Ovary (tissue), 9 donors: ENCODE measurements around the gene DDX24. TPM values are rescaled to one million over a fixed set of nuclear protein-coding genes. Genes with fewer than 3 reads are reported as not detected.
A peak's percentile ranks its signal among the peaks of the same experiment; 100 is the strongest.

Source experiments
- DNase-seq, 5 donors: peaks; one replicate each; pipeline ENCODE4 v3.0.0-alpha.2; 2019 to 2020
- H3K27ac ChIP-seq, 2 donors: fragments of 200-600 bp; one replicate each; pipeline versions ENCODE4 v1.5.1 to v1.8.0; 2019 to 2022
- H3K27me3 ChIP-seq: fragments of 200-600 bp; one replicate; pipeline ENCODE4 v1.8.0; 2022
- H3K36me3 ChIP-seq: fragments of 200-600 bp; sonication (generic); one replicate; pipeline ENCODE4 v1.5.1; 2019
- H3K4me1 ChIP-seq: one replicate; pipeline ENCODE4 v1.8.1; 2013; ENCODE audit warnings: mild to moderate bottlenecking, moderate library complexity; ENCODE audit not compliant: insufficient read depth
- H3K4me3 ChIP-seq: fragments of 200-600 bp; sonication (generic); one replicate; pipeline ENCODE4 v1.5.1; 2017
- H3K9me3 ChIP-seq, 2 donors: fragments of 200-600 bp in 1 of 2; sonication (generic) in 1 of 2; one replicate each; pipeline versions ENCODE4 v1.5.1 to v1.8.1; 2013 to 2019; ENCODE audit warnings: mild to moderate bottlenecking in 1 of 2, moderate library complexity in 1 of 2
- EP300 ChIP-seq: sonication (generic); formaldehyde crosslinking; IDR thresholded peaks from one replicate; pipeline ENCODE4 v1.6.1; 2017; ENCODE audit warnings: antibody characterized with exemption
- POLR2A ChIP-seq: fragments of 450-650 bp; IDR thresholded peaks from one replicate; pipeline ENCODE4 v1.6.1; 2017; ENCODE audit warnings: antibody characterized with exemption, mild to moderate bottlenecking, moderate library complexity
- WGBS, 3 donors: extraction: QIAGEN DNeasy Blood & Tissue Kit in 1 of 3; methylation state at CpG; one replicate each; pipeline versions ENCODE4 v1.1.5 to v1.1.7; 2013 to 2017; 5-methylcytosine and 5-hydroxymethylcytosine counted together
- intact Hi-C, 4 donors: fragments of 100-400 bp; cut with DNase I; formaldehyde crosslinking; loops; one replicate each; pipeline versions ENCODE4 v1.11.0 to v1.15.1; 2022 to 2023
- polyA plus RNA-seq, 2 donors: library from polyadenylated mRNA; stranded (reverse); fragments of 200-250 nt in 1 of 2; fragments of 350-450 nt in 1 of 2; fragmentation: Illumina TruSeq in 1 of 2; extraction: RNeasy Lipid Tissue Mini Kit (QIAGEN cat#74804) in 1 of 2; gene quantifications; one replicate each; pipeline ENCODE4 v1.2.3, GENCODE V29; 2013 to 2014
- total RNA-seq, 7 donors: library from RNA; depleted of rRNA in 2 of 7; stranded (reverse); fragments of >200 nt in 2 of 7; fragmentation: NEBNext Ultra II Directional in 3 of 7; extraction: Animal tissue kit (Norgen Biotek cat#: 25700) in 3 of 7; gene quantifications; one replicate each; pipeline versions ENCODE4 v1.1.0 to v1.2.4, GENCODE V29; 2016 to 2023
- TF ChIP-seq, protein P1 (sequence below), 3 donors: fragments of 450-650 bp in 2 of 3; fragments of 200-600 bp in 1 of 3; IDR thresholded peaks; one replicate each; pipeline versions ENCODE4 v1.5.1 to v1.8.0; 2016 to 2022; ENCODE audit warnings: antibody characterized with exemption in 3 of 3, mild to moderate bottlenecking in 1 of 3
- donor health status: DM: no; HTN: no; CAD: no; lungs with moderate emphysema.
- donor health status: DM: no; HTN: no; CAD: no.
- donor health status: Bipolar disorder and iron deficiency.
- donor health status: DM: yes; HTN: yes; CAD: no.
- donor health status: DM: no; HTN: no; CAD: no.
- donor health status: DM: yes; HTN: yes; CAD: no.

Gene DDX24
- total and polyA plus RNA-seq, 9 donors, result 98.8 to 521 (median 233) TPM

DNA sequence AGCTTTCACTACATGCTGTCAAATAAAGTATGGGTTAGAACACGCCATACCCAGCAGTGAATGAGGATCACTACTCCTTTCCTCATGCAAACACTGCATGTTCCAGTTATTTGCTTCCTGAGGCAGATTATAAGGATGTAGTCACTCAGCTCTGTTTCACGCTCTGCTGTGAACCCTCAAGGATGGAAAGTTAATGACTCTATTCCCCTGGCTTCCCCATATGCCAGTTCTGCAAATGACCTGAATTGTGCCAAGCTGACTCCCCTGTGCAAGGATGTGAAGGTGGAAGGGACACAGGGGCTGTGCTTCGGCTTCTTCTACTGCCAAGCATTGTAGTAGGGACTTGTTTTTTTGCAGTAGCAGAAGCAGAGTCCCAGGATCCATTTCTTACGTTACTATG, 6.9 kb upstream of the DDX24 start:
- 76 to 97% (median 96%) methylated on average over 4 of the region's 4 CpGs for WGBS, 3 donors
- H3K9me3 ChIP-seq, result no peaks in the 10 kb centered on the region
- H3K4me1 ChIP-seq, result peaks cover 3% of the 10 kb centered on the region
- no peaks in the 10 kb centered on the region for H3K36me3 ChIP-seq
- intact Hi-C loops, result no loop called here
- TF ChIP-seq, protein P1, sequence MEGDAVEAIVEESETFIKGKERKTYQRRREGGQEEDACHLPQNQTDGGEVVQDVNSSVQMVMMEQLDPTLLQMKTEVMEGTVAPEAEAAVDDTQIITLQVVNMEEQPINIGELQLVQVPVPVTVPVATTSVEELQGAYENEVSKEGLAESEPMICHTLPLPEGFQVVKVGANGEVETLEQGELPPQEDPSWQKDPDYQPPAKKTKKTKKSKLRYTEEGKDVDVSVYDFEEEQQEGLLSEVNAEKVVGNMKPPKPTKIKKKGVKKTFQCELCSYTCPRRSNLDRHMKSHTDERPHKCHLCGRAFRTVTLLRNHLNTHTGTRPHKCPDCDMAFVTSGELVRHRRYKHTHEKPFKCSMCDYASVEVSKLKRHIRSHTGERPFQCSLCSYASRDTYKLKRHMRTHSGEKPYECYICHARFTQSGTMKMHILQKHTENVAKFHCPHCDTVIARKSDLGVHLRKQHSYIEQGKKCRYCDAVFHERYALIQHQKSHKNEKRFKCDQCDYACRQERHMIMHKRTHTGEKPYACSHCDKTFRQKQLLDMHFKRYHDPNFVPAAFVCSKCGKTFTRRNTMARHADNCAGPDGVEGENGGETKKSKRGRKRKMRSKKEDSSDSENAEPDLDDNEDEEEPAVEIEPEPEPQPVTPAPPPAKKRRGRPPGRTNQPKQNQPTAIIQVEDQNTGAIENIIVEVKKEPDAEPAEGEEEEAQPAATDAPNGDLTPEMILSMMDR (IDR thresholded peaks at IDR 0.05), result no peak
- TF ChIP-seq POLR2A (no peak), EP300 (no peak)
- DNase-seq, result no peak
- H3K4me3 ChIP-seq, result no peak overlapping the region
- no peak overlapping the region for H3K27ac ChIP-seq
- H3K27me3 ChIP-seq, result no peaks in the 10 kb centered on the region

DNA sequence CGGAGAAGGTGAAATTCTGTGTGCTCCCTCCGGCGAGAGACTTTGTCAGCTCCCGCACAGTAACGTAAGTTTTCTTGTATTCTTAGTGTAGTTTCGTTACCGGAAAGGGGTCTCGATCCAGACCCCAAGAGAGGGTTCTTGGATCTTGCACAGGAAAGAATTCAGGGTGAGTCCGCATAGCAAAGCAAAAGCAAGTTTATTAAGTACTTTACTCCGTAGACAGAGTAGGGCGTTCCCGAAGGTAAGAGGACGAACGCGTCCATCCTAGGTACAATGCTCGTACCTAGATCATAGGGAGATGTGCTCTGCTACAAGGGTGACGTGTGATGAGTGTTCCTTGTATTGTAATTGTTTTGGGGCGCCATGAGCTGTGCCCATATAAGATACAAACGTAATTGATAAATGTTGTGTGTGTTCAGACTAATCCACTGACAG, 401 bp upstream of the DDX24 start:
- intact Hi-C loops, result no loop called here
- 1% methylated on average over 19 of the region's 19 CpGs for WGBS, 3 donors
- peak overlapping the region; percentile 99 for H3K4me3 ChIP-seq

DNA sequence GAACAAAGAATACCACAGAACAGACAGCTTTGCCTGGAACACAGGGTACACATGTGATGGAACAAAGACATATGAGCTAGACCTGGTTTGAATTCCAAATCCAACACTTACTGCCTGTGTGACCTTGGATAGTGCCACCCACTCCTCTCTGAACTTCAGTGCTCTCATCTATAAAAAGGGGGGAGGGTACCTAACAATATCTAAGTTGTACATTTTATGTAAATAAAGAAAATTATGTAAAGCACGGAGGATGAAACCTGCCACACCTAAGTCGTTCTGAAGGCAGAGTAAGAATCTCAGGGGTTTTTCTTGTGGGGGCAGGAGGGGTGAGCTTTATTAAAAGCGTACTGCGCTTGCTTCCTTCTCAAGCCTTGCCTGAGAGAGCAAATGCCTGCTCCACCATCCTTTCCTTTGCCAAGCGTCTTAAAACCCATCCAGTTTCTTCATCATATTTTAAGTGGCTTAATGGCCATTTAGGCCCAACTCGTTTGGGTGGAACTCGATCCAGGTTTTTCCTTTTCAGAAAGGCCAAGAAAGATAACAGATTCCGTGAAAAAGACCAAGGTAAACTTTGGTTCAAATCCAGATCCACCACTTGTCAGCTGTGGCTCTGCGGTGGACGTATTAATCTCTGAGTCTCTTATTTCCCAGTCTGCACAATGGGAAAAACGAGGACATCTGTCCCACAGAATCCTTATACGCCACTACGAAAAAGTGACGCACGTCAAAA, 946 bp downstream of the DDX24 start:
- intact Hi-C loops, result no loop called here
- H3K36me3 ChIP-seq, result no peaks in the 10 kb centered on the region
- H3K27ac ChIP-seq, result peak overlapping the region; percentile 1 to 79
- H3K4me3 ChIP-seq, result peak overlapping the region; percentile 99
- 0 to 1% (median 1%) methylated on average over 15 of the region's 15 CpGs for WGBS, 3 donors
- H3K4me1 ChIP-seq, result peaks cover 20% of the 10 kb centered on the region
- TF ChIP-seq POLR2A (no peak), EP300 (no peak)
- TF ChIP-seq, protein P1 (IDR thresholded peaks at IDR 0.05), result no peak
- no peaks in the 10 kb centered on the region for H3K27me3 ChIP-seq
- H3K9me3 ChIP-seq, result no peaks in the 10 kb centered on the region
- DNase-seq, result no peak

More for the DNA sequence above, 401 bp upstream of the DDX24 start:
- no peaks in the 10 kb centered on the region for H3K9me3 ChIP-seq
- H3K27ac ChIP-seq, result peak overlapping the region in 1 of 2 donors; percentile 79
- H3K27me3 ChIP-seq, result no peaks in the 10 kb centered on the region
- TF ChIP-seq POLR2A (no peak), EP300 (no peak)
- TF ChIP-seq, protein P1 (IDR thresholded peaks at IDR 0.05), result no peak
- H3K4me1 ChIP-seq, result peaks cover 22% of the 10 kb centered on the region
- DNase-seq, result no peak
- H3K36me3 ChIP-seq, result no peaks in the 10 kb centered on the region

DNA sequence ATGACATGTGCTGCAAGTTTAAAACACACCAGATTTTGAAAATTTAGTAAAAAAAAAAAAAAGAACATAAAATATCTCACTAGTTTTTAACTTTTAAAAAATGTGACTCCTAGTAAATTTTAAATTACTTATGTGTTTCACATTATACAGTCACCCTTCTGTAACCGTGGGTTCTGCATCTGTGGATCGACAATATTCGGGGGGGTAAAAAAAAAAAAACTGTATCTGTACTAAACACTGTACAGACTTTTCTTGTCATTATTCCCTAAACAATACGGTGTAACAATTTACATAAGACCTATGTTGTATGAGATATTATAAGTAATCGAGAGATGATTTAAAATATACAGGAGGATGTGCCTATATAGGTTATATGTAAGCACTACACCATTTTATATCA, 3.2 kb downstream of the DDX24 start:
- H3K4me1 ChIP-seq, result peaks cover 21% of the 10 kb centered on the region
- 39 to 62% (median 52%) methylated on average over 5 of the region's 5 CpGs for WGBS, 3 donors
- DNase-seq, result no peak
- intact Hi-C loops, result loop anchor here in 1 of 4 donors (1.0 kb wide), 1 partner anchor 13 kb away; no protein-coding TSS in a partner anchor
- no peaks in the 10 kb centered on the region for H3K27me3 ChIP-seq
- H3K27ac ChIP-seq, result no peak overlapping the region
- peaks cover 0 to 2% of the 10 kb centered on the region in 2 donors for H3K9me3 ChIP-seq
- H3K36me3 ChIP-seq, result no peaks in the 10 kb centered on the region
- TF ChIP-seq EP300 (no peak), POLR2A (no peak)
- TF ChIP-seq, protein P1 (IDR thresholded peaks at IDR 0.05), result no peak
- H3K4me3 ChIP-seq, result peak overlapping the region; percentile 99
